Esophagus muscularis mucosa (tissue), 4 donors: ENCODE results near the gene KCNB1. TPM values are rescaled to one million over a fixed set of nuclear protein-coding genes. Genes with fewer than 3 reads are reported as not detected.

Experiments used
- DNase-seq: peaks from one replicate; pipeline ENCODE4 v3.0.0-alpha.2; 2017; ENCODE audit errors: extremely low spot score
- H3K27ac ChIP-seq, 4 donors: fragments of 200-600 bp; sonication (generic); replicated peaks in 1 of 4; 1 replicate in 3 of 4; 2 replicates in 1 of 4; pipeline ENCODE4 v1.5.1; 2016 to 2019; ENCODE audit warnings: mild to moderate bottlenecking in 1 of 4
- H3K27me3 ChIP-seq, 4 donors: fragments of 200-600 bp; sonication (generic); one replicate each; pipeline versions ENCODE4 v1.5.1 to v1.6.0; 2016 to 2019
- H3K36me3 ChIP-seq, 4 donors: fragments of 200-600 bp; sonication (generic); one replicate each; pipeline ENCODE4 v1.5.1; 2016 to 2019
- H3K4me1 ChIP-seq, 4 donors: fragments of 200-600 bp; sonication (generic); one replicate each; pipeline ENCODE4 v1.5.1; 2016 to 2019
- H3K4me3 ChIP-seq, 4 donors: fragments of 200-600 bp; sonication (generic); 1 replicate in 2 of 4; 2 replicates in 2 of 4; pipeline ENCODE4 v1.5.1; 2016 to 2019; ENCODE audit warnings: mild to moderate bottlenecking in 4 of 4, moderate library complexity in 1 of 4
- H3K9me3 ChIP-seq, 4 donors: fragments of 200-600 bp; sonication (generic); 1 replicate in 3 of 4; 2 replicates in 1 of 4; pipeline ENCODE4 v1.5.1; 2016 to 2019
- CTCF ChIP-seq, 3 experiments: fragments of 200-600 bp in 2 of 3; fragments of 450-650 bp in 1 of 3; sonication (generic) in 2 of 3; IDR thresholded peaks; one replicate each; pipeline ENCODE4 v1.5.1; 2017 to 2019; ENCODE audit warnings: antibody characterized with exemption in 3 of 3, mild to moderate bottlenecking in 2 of 3, moderate library complexity in 1 of 3
- EP300 ChIP-seq: sonication (generic); formaldehyde crosslinking; IDR thresholded peaks from one replicate; pipeline ENCODE4 v1.6.1; 2017; ENCODE audit warnings: antibody characterized with exemption
- POLR2A ChIP-seq: fragments of 450-650 bp; IDR thresholded peaks from one replicate; pipeline ENCODE4 v1.6.1; 2017; ENCODE audit warnings: antibody characterized with exemption, moderate library complexity, mild to moderate bottlenecking, low read depth
- POLR2AphosphoS5 ChIP-seq, 2 donors: sonication (generic); formaldehyde crosslinking; IDR thresholded peaks; one replicate each; pipeline ENCODE4 v1.6.1; 2017; ENCODE audit warnings: antibody characterized with exemption in 2 of 2
- WGBS: methylation state at CpG from one replicate; pipeline ENCODE4 v1.1.5; 2018; 5-methylcytosine and 5-hydroxymethylcytosine counted together
- intact Hi-C: fragments of 100-400 bp; cut with DNase I; formaldehyde crosslinking; loops from one replicate; pipeline ENCODE4 v1.15.1; 2023
- total RNA-seq, 4 donors: library from RNA; depleted of rRNA; stranded (reverse); fragments of >200 nt; gene quantifications; one replicate each; pipeline versions ENCODE4 v1.1.0 to v1.2.1, GENCODE V29; 2016

KCNB1 gene
- total RNA-seq, 4 donors from 2014 or later = 32.3 to 55.5 (median 51.9) TPM

GRCh38 chr20:49445176-49445575 lies 37.3 kb downstream of the KCNB1 start:
- TF ChIP-seq POLR2A (no peak), POLR2AphosphoS5 (IDR thresholded peaks at IDR 0.05) (peak in 1 of 2 donors; percentile 40), EP300 (no peak), CTCF (IDR thresholded peaks at IDR 0.05) (no peak)
- DNase-seq = no peak
- WGBS = 9% methylated on average over 4 of the region's 5 CpGs
- intact Hi-C loops = loop anchor here (5.0 kb wide), 2 partner anchors 37 to 48 kb away; partner anchors contain the start of gene KCNB1
- H3K4me3 ChIP-seq = peak overlapping the region in 2 of 4 donors; percentile 24 to 30
- peaks cover 36 to 92% (median 87%) of the 10 kb centered on the region in 4 donors for H3K4me1 ChIP-seq
- H3K36me3 ChIP-seq = no peaks in the 10 kb centered on the region
- peak overlapping the region; percentile 85 to 88 (median 86) for H3K27ac ChIP-seq
- no peaks in the 10 kb centered on the region for H3K27me3 ChIP-seq
- H3K9me3 ChIP-seq = no peaks in the 10 kb centered on the region

DNA sequence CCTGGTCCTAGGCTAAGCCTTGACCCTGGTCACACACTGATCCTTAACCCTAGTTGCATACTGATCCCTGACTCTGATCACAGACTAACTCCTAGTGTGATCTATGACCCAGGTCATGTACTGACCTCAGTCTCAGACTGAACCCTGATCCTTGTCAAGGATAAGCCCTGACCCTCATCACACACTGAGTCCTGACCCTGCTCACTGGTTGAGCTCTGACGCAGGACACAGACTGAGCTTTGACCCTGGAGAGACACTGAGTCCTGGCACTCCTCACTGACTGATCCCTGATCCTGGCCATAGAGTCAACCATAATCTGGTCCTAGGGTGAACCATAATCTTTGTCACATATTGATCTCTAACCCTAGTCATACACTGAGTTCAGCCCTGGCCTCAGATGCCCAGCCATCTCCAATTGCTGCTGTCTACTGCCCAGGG lies 37.9 kb downstream of the KCNB1 start:
- Histone ChIP-seq H3K27me3 (no peaks in the 10 kb centered on the region), H3K36me3 (no peaks in the 10 kb centered on the region), H3K4me3 (peak overlapping the region in 1 of 4 donors; percentile 30), H3K9me3 (no peaks in the 10 kb centered on the region), H3K27ac (peak overlapping the region; percentile 85 to 88 (median 86)), H3K4me1 (peaks cover 36 to 93% (median 87%) of the 10 kb centered on the region in 4 donors)
- WGBS = 60% methylated on average over 1 of the region's 1 CpG
- intact Hi-C loops = no loop called here
- no peak for DNase-seq
- TF ChIP-seq POLR2AphosphoS5 (IDR thresholded peaks at IDR 0.05) = no peak
- no peak for TF ChIP-seq POLR2A
- no peak for TF ChIP-seq EP300
- TF ChIP-seq CTCF (IDR thresholded peaks at IDR 0.05) = no peak

GRCh38 chr20:49437057-49437456 lies 45.4 kb downstream of the KCNB1 start:
- TF ChIP-seq CTCF (IDR thresholded peaks at IDR 0.05) = no peak
- TF ChIP-seq EP300 = no peak
- no peak for TF ChIP-seq POLR2A
- TF ChIP-seq POLR2AphosphoS5 (IDR thresholded peaks at IDR 0.05) = no peak
- H3K9me3 ChIP-seq = no peaks in the 10 kb centered on the region
- peaks cover 0 to 10% (median 0%) of the 10 kb centered on the region in 4 donors for H3K36me3 ChIP-seq
- WGBS = 85% methylated on average over 3 of the region's 3 CpGs
- H3K27me3 ChIP-seq = no peaks in the 10 kb centered on the region
- intact Hi-C loops = no loop called here
- no peak for DNase-seq
- no peak overlapping the region for H3K27ac ChIP-seq
- peaks cover 0 to 54% (median 51%) of the 10 kb centered on the region in 4 donors for H3K4me1 ChIP-seq
- H3K4me3 ChIP-seq = no peak overlapping the region

- peaks cover 0 to 50% (median 41%) of the 10 kb centered on the region in 4 donors for H3K4me1 ChIP-seq
- H3K27ac ChIP-seq = no peak overlapping the region
- no peaks in the 10 kb centered on the region for H3K27me3 ChIP-seq
- DNase-seq = no peak
- TF ChIP-seq CTCF (IDR thresholded peaks at IDR 0.05) (no peak), POLR2A (no peak)
- no peak overlapping the region for H3K4me3 ChIP-seq
- WGBS = 100% methylated on average over 1 of the region's 5 CpGs
- no peaks in the 10 kb centered on the region for H3K9me3 ChIP-seq
- H3K36me3 ChIP-seq = peaks cover 0 to 10% (median 0%) of the 10 kb centered on the region in 4 donors
- intact Hi-C loops = no loop called here
Measured at GRCh38 chr20:49435639-49436038, 46.8 kb downstream of the KCNB1 start.

- Histone ChIP-seq H3K4me1 (peaks cover 0 to 34% (median 23%) of the 10 kb centered on the region in 4 donors), H3K4me3 (no peak overlapping the region), H3K36me3 (peaks cover 0 to 10% (median 0%) of the 10 kb centered on the region in 4 donors), H3K9me3 (no peaks in the 10 kb centered on the region), H3K27me3 (no peaks in the 10 kb centered on the region), H3K27ac (peak overlapping the region; percentile 10 to 36 (median 24))
- 68% methylated on average over 10 of the region's 10 CpGs for WGBS
- DNase-seq = no peak
- no peak for TF ChIP-seq CTCF (IDR thresholded peaks at IDR 0.05)
- TF ChIP-seq POLR2AphosphoS5 (IDR thresholded peaks at IDR 0.05) = no peak
- no peak for TF ChIP-seq EP300
- no peak for TF ChIP-seq POLR2A
- intact Hi-C loops = no loop called here
Measured at GRCh38 chr20:49433333-49433732, 49.1 kb downstream of the KCNB1 start.
